ENCODE data around the gene TCF20.
A peak's percentile ranks its signal among the peaks of the same experiment; 100 is the strongest.

The TCF20 gene

DNA sequence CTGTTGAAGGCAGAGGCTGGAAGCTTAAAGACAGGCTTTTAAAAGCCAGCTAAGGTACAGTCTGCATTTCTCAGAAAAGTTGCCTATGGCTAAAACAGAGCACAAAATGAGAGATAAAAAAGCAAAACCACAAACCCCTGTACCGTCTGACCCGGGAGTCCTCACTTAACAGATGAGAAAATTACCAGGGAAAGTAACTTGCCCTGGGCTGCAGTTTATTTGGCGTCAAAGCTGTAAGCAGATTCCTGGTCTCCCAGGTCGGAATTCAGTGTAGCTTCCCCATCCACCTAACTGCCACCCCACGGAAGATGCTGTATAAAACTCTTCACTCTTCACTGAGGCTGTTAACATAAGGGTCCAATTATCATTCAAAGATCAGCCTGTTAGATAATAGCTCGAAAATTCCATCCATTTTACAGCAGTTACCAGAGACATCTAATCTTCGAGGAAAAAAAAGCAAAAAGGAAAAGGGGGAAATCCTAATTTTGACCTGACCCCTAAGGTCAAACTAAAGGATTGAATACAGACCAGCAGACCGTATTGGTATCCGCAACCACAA lies 1.5 kb downstream of the TCF20 start:
- H3K9ac ChIP-seq, result peak overlapping the region; percentile 92; the same call in 1 of the 2 replicates
- H3K4me1 ChIP-seq (ENCODE audit: low read depth, poor library complexity, severe bottlenecking), result peaks cover 62% of the 10 kb centered on the region
- peak overlapping the region; percentile 94 for H3K4me2 ChIP-seq
- H2AFZ ChIP-seq (ENCODE audit: low read depth), result no peak overlapping the region
- no peaks in the 10 kb centered on the region for H3K27me3 ChIP-seq (ENCODE audit: insufficient read depth, low read depth)
- no peak overlapping the region for H3K4me3 ChIP-seq (IDR thresholded peaks at IDR 0.05; ENCODE audit: insufficient read depth, low read depth, low read length)
- peak overlapping the region; percentile 89; the same call in 1 of the 2 replicates for H3K27ac ChIP-seq
- peaks cover 58% of the 10 kb centered on the region for H3K79me2 ChIP-seq (ENCODE audit: insufficient read depth, low read depth)
- TF ChIP-seq, protein P1, sequence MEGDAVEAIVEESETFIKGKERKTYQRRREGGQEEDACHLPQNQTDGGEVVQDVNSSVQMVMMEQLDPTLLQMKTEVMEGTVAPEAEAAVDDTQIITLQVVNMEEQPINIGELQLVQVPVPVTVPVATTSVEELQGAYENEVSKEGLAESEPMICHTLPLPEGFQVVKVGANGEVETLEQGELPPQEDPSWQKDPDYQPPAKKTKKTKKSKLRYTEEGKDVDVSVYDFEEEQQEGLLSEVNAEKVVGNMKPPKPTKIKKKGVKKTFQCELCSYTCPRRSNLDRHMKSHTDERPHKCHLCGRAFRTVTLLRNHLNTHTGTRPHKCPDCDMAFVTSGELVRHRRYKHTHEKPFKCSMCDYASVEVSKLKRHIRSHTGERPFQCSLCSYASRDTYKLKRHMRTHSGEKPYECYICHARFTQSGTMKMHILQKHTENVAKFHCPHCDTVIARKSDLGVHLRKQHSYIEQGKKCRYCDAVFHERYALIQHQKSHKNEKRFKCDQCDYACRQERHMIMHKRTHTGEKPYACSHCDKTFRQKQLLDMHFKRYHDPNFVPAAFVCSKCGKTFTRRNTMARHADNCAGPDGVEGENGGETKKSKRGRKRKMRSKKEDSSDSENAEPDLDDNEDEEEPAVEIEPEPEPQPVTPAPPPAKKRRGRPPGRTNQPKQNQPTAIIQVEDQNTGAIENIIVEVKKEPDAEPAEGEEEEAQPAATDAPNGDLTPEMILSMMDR (conservative IDR thresholded peaks at IDR 0.05; ENCODE audit: low read depth, low read length), result no peak
- 0 out of 2 replicates have a peak, but pooled peaks cover 30% of the 10 kb centered on the region for H4K20me1 ChIP-seq (ENCODE audit: insufficient read depth)
- H3K36me3 ChIP-seq (ENCODE audit: insufficient read depth), result no peaks in the 10 kb centered on the region

DNA sequence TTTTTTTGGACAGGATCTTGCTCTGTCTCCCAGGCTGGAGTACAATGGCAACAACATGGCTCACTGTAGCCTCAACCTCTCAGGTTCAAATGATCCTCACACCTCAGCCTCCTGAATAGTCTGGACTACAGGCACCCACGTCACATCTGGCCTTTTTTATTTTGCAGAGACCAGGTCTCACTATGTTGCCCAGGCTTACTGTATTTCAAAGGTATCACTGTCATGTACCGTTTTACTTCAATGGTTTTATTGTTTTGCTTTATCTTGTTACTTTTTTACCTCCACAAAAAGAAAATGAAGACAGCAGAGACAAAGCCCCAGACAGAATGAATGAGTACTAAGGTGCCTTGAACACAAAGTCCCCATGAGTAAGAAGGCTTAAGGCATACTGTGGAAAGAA lies 5.1 kb downstream of the TCF20 start:
- H3K36me3 ChIP-seq (ENCODE audit: insufficient read depth), result no peaks in the 10 kb centered on the region
- H3K4me1 ChIP-seq (ENCODE audit: low read depth, poor library complexity, severe bottlenecking), result peaks cover 31% of the 10 kb centered on the region
- H3K9ac ChIP-seq, result no peak overlapping the region
- no peak overlapping the region for H3K27ac ChIP-seq
- no peak overlapping the region for H3K4me2 ChIP-seq
- peaks cover 30% of the 10 kb centered on the region; the same call in 1 of the 2 replicates for H4K20me1 ChIP-seq (ENCODE audit: insufficient read depth)
- TF ChIP-seq, protein P1 (conservative IDR thresholded peaks at IDR 0.05; ENCODE audit: low read depth, low read length), result no peak
- peaks cover 94% of the 10 kb centered on the region for H3K79me2 ChIP-seq (ENCODE audit: insufficient read depth, low read depth)
- no peak overlapping the region for H2AFZ ChIP-seq (ENCODE audit: low read depth)
- H3K27me3 ChIP-seq (ENCODE audit: insufficient read depth, low read depth), result no peaks in the 10 kb centered on the region
- no peak overlapping the region for H3K4me3 ChIP-seq (IDR thresholded peaks at IDR 0.05; ENCODE audit: insufficient read depth, low read depth, low read length)

DNA sequence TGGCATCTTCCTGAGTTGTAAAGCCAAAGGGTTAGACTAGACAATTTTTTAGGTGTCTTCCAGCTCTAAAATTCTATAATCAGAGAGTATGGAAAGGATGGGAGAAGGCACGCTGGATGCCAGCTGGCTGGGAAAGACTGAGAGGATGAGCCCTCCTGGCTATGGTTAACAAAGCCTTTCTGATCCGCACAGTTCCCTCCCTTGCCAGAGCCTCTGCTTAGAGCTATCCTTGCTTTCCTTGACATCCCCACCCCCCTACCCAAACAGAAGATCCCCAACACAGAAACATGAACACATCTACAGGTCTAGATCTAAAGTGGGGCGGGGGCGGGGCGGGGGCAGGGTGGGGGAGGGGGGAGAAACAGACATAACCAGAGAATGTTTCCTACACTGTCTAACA lies 6.5 kb downstream of the TCF20 start:
- TF ChIP-seq, protein P1 (conservative IDR thresholded peaks at IDR 0.05; ENCODE audit: low read depth, low read length), result no peak
- no peaks in the 10 kb centered on the region for H3K27me3 ChIP-seq (ENCODE audit: insufficient read depth, low read depth)
- no peak overlapping the region for H3K4me3 ChIP-seq (IDR thresholded peaks at IDR 0.05; ENCODE audit: insufficient read depth, low read depth, low read length)
- peaks cover 95% of the 10 kb centered on the region for H3K79me2 ChIP-seq (ENCODE audit: insufficient read depth, low read depth)
- no peaks in the 10 kb centered on the region for H3K36me3 ChIP-seq (ENCODE audit: insufficient read depth)
- no peak overlapping the region for H3K27ac ChIP-seq
- no peak overlapping the region for H3K4me2 ChIP-seq
- H2AFZ ChIP-seq (ENCODE audit: low read depth), result no peak overlapping the region
- peaks cover 35% of the 10 kb centered on the region for H4K20me1 ChIP-seq (ENCODE audit: insufficient read depth)
- peaks cover 37% of the 10 kb centered on the region for H3K4me1 ChIP-seq (ENCODE audit: low read depth, poor library complexity, severe bottlenecking)
- H3K9ac ChIP-seq, result no peak overlapping the region

DNA sequence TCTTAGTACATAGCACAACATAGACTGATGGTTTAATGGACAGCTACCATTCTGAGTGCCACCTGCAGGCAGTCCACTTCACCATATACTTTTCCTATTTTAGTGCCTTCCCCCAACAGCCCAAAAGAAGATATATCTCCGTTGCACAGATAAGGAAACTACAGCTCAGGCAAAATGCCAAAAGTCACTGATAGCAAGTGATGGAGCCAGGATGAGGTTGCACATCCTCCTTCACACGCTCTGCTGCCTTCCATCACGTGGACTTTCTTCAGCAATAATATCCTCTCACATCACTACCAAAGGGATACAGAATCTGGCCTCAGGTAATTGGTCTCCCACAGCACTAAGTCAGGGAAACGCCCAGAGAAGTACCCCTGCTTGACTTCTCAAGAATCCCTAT lies 7.5 kb downstream of the TCF20 start:
- Histone ChIP-seq H3K36me3 (ENCODE audit: insufficient read depth) (no peaks in the 10 kb centered on the region), H4K20me1 (ENCODE audit: insufficient read depth) (peaks cover 32% of the 10 kb centered on the region)

More for the DNA sequence above, 7.5 kb downstream of the TCF20 start:
- Histone ChIP-seq H2AFZ (ENCODE audit: low read depth) (no peak overlapping the region), H3K27me3 (ENCODE audit: insufficient read depth, low read depth) (no peaks in the 10 kb centered on the region), H3K9ac (no peak overlapping the region), H3K27ac (no peak overlapping the region), H3K4me3 (IDR thresholded peaks at IDR 0.05; ENCODE audit: insufficient read depth, low read depth, low read length) (no peak overlapping the region), H3K4me2 (no peak overlapping the region), H3K4me1 (ENCODE audit: low read depth, poor library complexity, severe bottlenecking) (peaks cover 27% of the 10 kb centered on the region), H3K79me2 (ENCODE audit: insufficient read depth, low read depth) (peaks cover 95% of the 10 kb centered on the region)
- TF ChIP-seq, protein P1 (conservative IDR thresholded peaks at IDR 0.05; ENCODE audit: low read depth, low read length), result no peak

Measured in KMS-11 (cell line).